ENCODE results near the gene ANKRD12.
A peak's percentile ranks its signal among the peaks of the same experiment; 100 is the strongest.

Gene ANKRD12

DNA sequence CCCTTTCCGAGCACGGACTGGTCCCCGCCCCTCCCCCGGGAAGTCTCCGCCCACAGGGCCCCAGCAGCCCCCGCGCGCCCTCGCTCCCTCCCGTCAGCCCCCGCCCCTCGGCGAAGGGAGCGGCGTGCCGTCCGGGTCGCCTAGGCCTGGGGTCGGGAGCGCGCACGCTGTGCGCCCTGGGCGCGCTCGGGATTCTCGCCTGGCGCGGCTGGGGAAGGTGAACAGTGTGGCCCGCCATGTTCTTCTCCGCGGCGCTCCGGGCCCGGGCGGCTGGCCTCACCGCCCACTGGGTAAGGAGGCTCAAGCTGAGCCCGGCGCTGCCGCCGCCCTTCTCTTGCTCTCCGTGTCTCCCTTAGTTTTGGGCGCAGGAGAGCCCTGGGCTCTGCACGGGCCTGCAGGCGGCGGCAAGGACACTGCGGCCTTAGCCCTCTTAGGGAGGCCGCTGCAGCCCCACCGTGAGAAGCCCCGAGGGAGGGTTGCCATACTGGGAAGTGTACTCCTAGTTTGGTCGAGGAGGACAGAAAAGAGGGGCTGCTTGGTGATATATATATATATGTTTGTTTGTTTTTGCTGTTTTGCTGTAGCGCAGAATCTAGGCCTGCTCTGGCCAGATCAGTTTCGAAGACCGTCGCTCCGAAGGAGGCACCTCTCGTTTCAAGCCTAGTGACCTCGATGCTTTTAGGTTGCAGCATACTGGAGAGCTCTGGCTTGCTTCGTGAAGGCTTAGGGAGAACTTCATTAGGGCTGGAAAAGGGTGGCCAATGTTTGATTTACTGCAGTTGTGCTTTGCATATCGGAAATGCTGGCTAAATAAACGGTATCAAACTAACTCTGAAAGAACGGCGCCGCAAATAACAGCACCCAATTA lies 33.8 kb upstream of the ANKRD12 start, which contains the start of gene NDUFV2:
TSS of gene NDUFV2 (plus strand) at position 192 of the 868 bp plus-strand sequence. CDS start at position 237, 45 bp downstream.
- Histone ChIP-seq H3K36me3 (ENCODE audit: control insufficient read depth, insufficient read depth, low read length) (no peaks in the 10 kb centered on the region), H3K27me3 (ENCODE audit: control insufficient read depth, insufficient read depth, low read length) (no peaks in the 10 kb centered on the region), H3K9me3 (ENCODE audit: control insufficient read depth, low read length) (no peaks in the 10 kb centered on the region), H3K27ac (peak within 1 kb of the TSS; percentile 90), H3K4me2 (ENCODE audit: low read length) (peak within 1 kb of the TSS; percentile 92), H3K9ac (peak within 1 kb of the TSS; percentile 56), H3K4me1 (peaks cover 33% of the 10 kb centered on the region), H3K4me3 (ENCODE audit: low read depth, low read length) (peak within 1 kb of the TSS; percentile 93), H3K79me2 (peaks cover 33% of the 10 kb centered on the region), H2AFZ (peak within 1 kb of the TSS; percentile 89)
- TF ChIP-seq, protein P1, sequence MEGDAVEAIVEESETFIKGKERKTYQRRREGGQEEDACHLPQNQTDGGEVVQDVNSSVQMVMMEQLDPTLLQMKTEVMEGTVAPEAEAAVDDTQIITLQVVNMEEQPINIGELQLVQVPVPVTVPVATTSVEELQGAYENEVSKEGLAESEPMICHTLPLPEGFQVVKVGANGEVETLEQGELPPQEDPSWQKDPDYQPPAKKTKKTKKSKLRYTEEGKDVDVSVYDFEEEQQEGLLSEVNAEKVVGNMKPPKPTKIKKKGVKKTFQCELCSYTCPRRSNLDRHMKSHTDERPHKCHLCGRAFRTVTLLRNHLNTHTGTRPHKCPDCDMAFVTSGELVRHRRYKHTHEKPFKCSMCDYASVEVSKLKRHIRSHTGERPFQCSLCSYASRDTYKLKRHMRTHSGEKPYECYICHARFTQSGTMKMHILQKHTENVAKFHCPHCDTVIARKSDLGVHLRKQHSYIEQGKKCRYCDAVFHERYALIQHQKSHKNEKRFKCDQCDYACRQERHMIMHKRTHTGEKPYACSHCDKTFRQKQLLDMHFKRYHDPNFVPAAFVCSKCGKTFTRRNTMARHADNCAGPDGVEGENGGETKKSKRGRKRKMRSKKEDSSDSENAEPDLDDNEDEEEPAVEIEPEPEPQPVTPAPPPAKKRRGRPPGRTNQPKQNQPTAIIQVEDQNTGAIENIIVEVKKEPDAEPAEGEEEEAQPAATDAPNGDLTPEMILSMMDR (IDR thresholded peaks at IDR 0.05) = no peak

GRCh38 chr18:9103376-9103873 lies 33.2 kb upstream of the ANKRD12 start:
- TF ChIP-seq, protein P1 (IDR thresholded peaks at IDR 0.05) = no peak
- no peaks in the 10 kb centered on the region for H3K36me3 ChIP-seq (ENCODE audit: control insufficient read depth, insufficient read depth, low read length)
- H3K27me3 ChIP-seq (ENCODE audit: control insufficient read depth, insufficient read depth, low read length) = no peaks in the 10 kb centered on the region

GRCh38 chr18:9104244-9104901 lies 32.2 kb upstream of the ANKRD12 start:
- H3K36me3 ChIP-seq (ENCODE audit: control insufficient read depth, insufficient read depth, low read length) = no peaks in the 10 kb centered on the region
- TF ChIP-seq, protein P1 (IDR thresholded peaks at IDR 0.05) = no peak
- no peaks in the 10 kb centered on the region for H3K9me3 ChIP-seq (ENCODE audit: control insufficient read depth, low read length)
- H3K4me3 ChIP-seq (ENCODE audit: low read depth, low read length) = peak overlapping the region; percentile 93
- H3K9ac ChIP-seq = no peak overlapping the region
- H2AFZ ChIP-seq = no peak overlapping the region
- H3K4me2 ChIP-seq (ENCODE audit: low read length) = peak overlapping the region; percentile 92
- H3K27ac ChIP-seq = peak overlapping the region; percentile 90
- H3K27me3 ChIP-seq (ENCODE audit: control insufficient read depth, insufficient read depth, low read length) = no peaks in the 10 kb centered on the region
- peaks cover 45% of the 10 kb centered on the region for H3K79me2 ChIP-seq
- H3K4me1 ChIP-seq = peaks cover 39% of the 10 kb centered on the region

More at GRCh38 chr18:9103376-9103873, 33.2 kb upstream of the ANKRD12 start:
- Histone ChIP-seq H3K4me3 (ENCODE audit: low read depth, low read length) (peak overlapping the region; percentile 93), H3K27ac (peak overlapping the region; percentile 90), H3K4me2 (ENCODE audit: low read length) (peak overlapping the region; percentile 92), H3K9ac (peak overlapping the region; percentile 56), H3K79me2 (peaks cover 39% of the 10 kb centered on the region), H3K9me3 (ENCODE audit: control insufficient read depth, low read length) (no peaks in the 10 kb centered on the region), H3K4me1 (peaks cover 33% of the 10 kb centered on the region), H2AFZ (peak overlapping the region; percentile 89)

- no peaks in the 10 kb centered on the region for H3K36me3 ChIP-seq (ENCODE audit: control insufficient read depth, insufficient read depth, low read length)
- no peaks in the 10 kb centered on the region for H3K9me3 ChIP-seq (ENCODE audit: control insufficient read depth, low read length)
- TF ChIP-seq, protein P1 (IDR thresholded peaks at IDR 0.05) = no peak
- H2AFZ ChIP-seq = no peak overlapping the region
- no peak overlapping the region for H3K4me3 ChIP-seq (ENCODE audit: low read depth, low read length)
- peaks cover 46% of the 10 kb centered on the region for H3K4me1 ChIP-seq
- H3K4me2 ChIP-seq (ENCODE audit: low read length) = peak overlapping the region; percentile 92
- no peak overlapping the region for H3K9ac ChIP-seq
- H3K27ac ChIP-seq = no peak overlapping the region
- peaks cover 55% of the 10 kb centered on the region for H3K79me2 ChIP-seq
- no peaks in the 10 kb centered on the region for H3K27me3 ChIP-seq (ENCODE audit: control insufficient read depth, insufficient read depth, low read length)
Measured at GRCh38 chr18:9105420-9105819, 31.2 kb upstream of the ANKRD12 start.

All from parathyroid adenoma (tissue), 2 donors.